ENCODE measurements around the gene INPP4B.
"Not testable (repeated sequence)": the region's sequence is repeated elsewhere in the genome, so short reads cannot be mapped to it uniquely, and the experiment has no call there.

DNA sequence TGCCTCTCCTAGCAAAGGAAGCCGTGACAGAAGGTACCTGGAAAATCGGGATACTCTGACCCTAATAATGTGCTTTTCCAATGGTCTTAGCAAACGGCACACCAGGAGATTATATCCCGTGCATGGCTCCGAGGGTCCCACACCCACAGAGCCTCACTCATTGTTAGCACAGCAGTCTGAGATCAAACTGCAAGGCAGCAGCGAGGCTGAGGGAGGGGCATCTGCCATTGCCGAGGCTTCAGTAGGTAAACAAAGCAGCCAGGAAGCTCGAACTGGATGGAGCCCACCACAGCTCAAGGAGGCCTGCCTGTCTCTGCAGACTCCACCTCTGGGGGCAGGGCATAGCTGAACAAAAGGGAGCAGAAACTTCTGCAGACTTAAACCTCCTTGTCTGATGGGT lies 779.5 kb downstream of the INPP4B start:
- not testable (repeated sequence) for TF ChIP-seq POLR2A (IDR thresholded peaks at IDR 0.05)
- TF ChIP-seq, protein P1, sequence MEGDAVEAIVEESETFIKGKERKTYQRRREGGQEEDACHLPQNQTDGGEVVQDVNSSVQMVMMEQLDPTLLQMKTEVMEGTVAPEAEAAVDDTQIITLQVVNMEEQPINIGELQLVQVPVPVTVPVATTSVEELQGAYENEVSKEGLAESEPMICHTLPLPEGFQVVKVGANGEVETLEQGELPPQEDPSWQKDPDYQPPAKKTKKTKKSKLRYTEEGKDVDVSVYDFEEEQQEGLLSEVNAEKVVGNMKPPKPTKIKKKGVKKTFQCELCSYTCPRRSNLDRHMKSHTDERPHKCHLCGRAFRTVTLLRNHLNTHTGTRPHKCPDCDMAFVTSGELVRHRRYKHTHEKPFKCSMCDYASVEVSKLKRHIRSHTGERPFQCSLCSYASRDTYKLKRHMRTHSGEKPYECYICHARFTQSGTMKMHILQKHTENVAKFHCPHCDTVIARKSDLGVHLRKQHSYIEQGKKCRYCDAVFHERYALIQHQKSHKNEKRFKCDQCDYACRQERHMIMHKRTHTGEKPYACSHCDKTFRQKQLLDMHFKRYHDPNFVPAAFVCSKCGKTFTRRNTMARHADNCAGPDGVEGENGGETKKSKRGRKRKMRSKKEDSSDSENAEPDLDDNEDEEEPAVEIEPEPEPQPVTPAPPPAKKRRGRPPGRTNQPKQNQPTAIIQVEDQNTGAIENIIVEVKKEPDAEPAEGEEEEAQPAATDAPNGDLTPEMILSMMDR (IDR thresholded peaks at IDR 0.05), result not testable (repeated sequence)

Measured in uterus (tissue), 2 donors.